ENCODE data around the gene SEPTIN8.
A peak's percentile ranks its signal among the peaks of the same experiment; 100 is the strongest.

Gene SEPTIN8

GRCh38 chr5:132737982-132738681 lies 38.9 kb downstream of the SEPTIN8 start:
- Histone ChIP-seq H3K27ac (ENCODE audit: low read depth, low read length) (no peak overlapping the region), H3K27me3 (ENCODE audit: control insufficient read depth in 1 of 2, insufficient read depth in 2 of 2, low read length in 2 of 2) (no peaks in the 10 kb centered on the region), H3K9me3 (ENCODE audit: low read length) (no peaks in the 10 kb centered on the region), H3K4me3 (ENCODE audit: low read depth in 1 of 2, low read length in 2 of 2) (peak overlapping the region; percentile 70 to 75), H3K4me1 (ENCODE audit: insufficient read depth, low read length) (peaks cover 9% of the 10 kb centered on the region), H3K36me3 (ENCODE audit: insufficient read depth, low read length) (no peaks in the 10 kb centered on the region), H3K9ac (ENCODE audit: low read length) (no peak overlapping the region)

GRCh38 chr5:132736853-132737833 lies 39.9 kb downstream of the SEPTIN8 start, which contains the start of gene KIF3A:
Gene KIF3A (minus strand): TSS chr5:132737546. CDS start chr5:132737419, 127 bp downstream.
- Histone ChIP-seq H3K4me1 (ENCODE audit: insufficient read depth, low read length) (peaks cover 9% of the 10 kb centered on the region), H3K36me3 (ENCODE audit: insufficient read depth, low read length) (no peaks in the 10 kb centered on the region), H3K9me3 (ENCODE audit: low read length) (no peaks in the 10 kb centered on the region), H3K9ac (ENCODE audit: low read length) (peak within 1 kb of the TSS; percentile 42), H3K27ac (ENCODE audit: low read depth, low read length) (peak within 1 kb of the TSS; percentile 61), H3K4me3 (ENCODE audit: low read depth in 1 of 2, low read length in 2 of 2) (peak within 1 kb of the TSS; percentile 70 to 75), H3K27me3 (ENCODE audit: control insufficient read depth in 1 of 2, insufficient read depth in 2 of 2, low read length in 2 of 2) (no peaks in the 10 kb centered on the region)

- no peaks in the 10 kb centered on the region for H3K9me3 ChIP-seq (ENCODE audit: low read length)
- H3K4me3 ChIP-seq (ENCODE audit: low read depth in 1 of 2, low read length in 2 of 2), result no peak overlapping the region
- H3K9ac ChIP-seq (ENCODE audit: low read length), result no peak overlapping the region
- H3K27me3 ChIP-seq (ENCODE audit: control insufficient read depth in 1 of 2, insufficient read depth in 2 of 2, low read length in 2 of 2), result no peaks in the 10 kb centered on the region
- no peaks in the 10 kb centered on the region for H3K36me3 ChIP-seq (ENCODE audit: insufficient read depth, low read length)
- no peak overlapping the region for H3K27ac ChIP-seq (ENCODE audit: low read depth, low read length)
- peaks cover 9% of the 10 kb centered on the region for H3K4me1 ChIP-seq (ENCODE audit: insufficient read depth, low read length)
Observed at GRCh38 chr5:132734687-132735086, 42.4 kb downstream of the SEPTIN8 start.

GRCh38 chr5:132733499-132734148 lies 43.4 kb downstream of the SEPTIN8 start:
- H3K9me3 ChIP-seq (ENCODE audit: low read length), result no peaks in the 10 kb centered on the region
- H3K27me3 ChIP-seq (ENCODE audit: control insufficient read depth in 1 of 2, insufficient read depth in 2 of 2, low read length in 2 of 2), result no peaks in the 10 kb centered on the region
- no peak overlapping the region for H3K27ac ChIP-seq (ENCODE audit: low read depth, low read length)
- H3K4me3 ChIP-seq (ENCODE audit: low read depth in 1 of 2, low read length in 2 of 2), result no peak overlapping the region
- H3K36me3 ChIP-seq (ENCODE audit: insufficient read depth, low read length), result no peaks in the 10 kb centered on the region
- peaks cover 9% of the 10 kb centered on the region for H3K4me1 ChIP-seq (ENCODE audit: insufficient read depth, low read length)
- H3K9ac ChIP-seq (ENCODE audit: low read length), result no peak overlapping the region

GRCh38 chr5:132729896-132730295 lies 47.1 kb downstream of the SEPTIN8 start:
- Histone ChIP-seq H3K36me3 (ENCODE audit: insufficient read depth, low read length) (no peaks in the 10 kb centered on the region), H3K4me1 (ENCODE audit: insufficient read depth, low read length) (no peaks in the 10 kb centered on the region), H3K27me3 (ENCODE audit: control insufficient read depth in 1 of 2, insufficient read depth in 2 of 2, low read length in 2 of 2) (no peaks in the 10 kb centered on the region)

GRCh38 chr5:132725745-132726144 lies 51.3 kb downstream of the SEPTIN8 start:
- H3K36me3 ChIP-seq (ENCODE audit: insufficient read depth, low read length), result no peaks in the 10 kb centered on the region
- H3K4me3 ChIP-seq (ENCODE audit: low read depth in 1 of 2, low read length in 2 of 2), result no peak overlapping the region
- H3K9ac ChIP-seq (ENCODE audit: low read length), result no peak overlapping the region

More at GRCh38 chr5:132729896-132730295, 47.1 kb downstream of the SEPTIN8 start:
- Histone ChIP-seq H3K9ac (ENCODE audit: low read length) (no peak overlapping the region), H3K27ac (ENCODE audit: low read depth, low read length) (no peak overlapping the region), H3K4me3 (ENCODE audit: low read depth in 1 of 2, low read length in 2 of 2) (no peak overlapping the region), H3K9me3 (ENCODE audit: low read length) (no peaks in the 10 kb centered on the region)

GRCh38 chr5:132718544-132719312 lies 58.3 kb downstream of the SEPTIN8 start:
- Histone ChIP-seq H3K9me3 (ENCODE audit: low read length) (no peaks in the 10 kb centered on the region), H3K36me3 (ENCODE audit: insufficient read depth, low read length) (no peaks in the 10 kb centered on the region), H3K4me3 (ENCODE audit: low read depth in 1 of 2, low read length in 2 of 2) (no peak overlapping the region), H3K4me1 (ENCODE audit: insufficient read depth, low read length) (no peaks in the 10 kb centered on the region), H3K9ac (ENCODE audit: low read length) (no peak overlapping the region), H3K27ac (ENCODE audit: low read depth, low read length) (no peak overlapping the region), H3K27me3 (ENCODE audit: control insufficient read depth in 1 of 2, insufficient read depth in 2 of 2, low read length in 2 of 2) (no peaks in the 10 kb centered on the region)

More at GRCh38 chr5:132725745-132726144, 51.3 kb downstream of the SEPTIN8 start:
- Histone ChIP-seq H3K27me3 (ENCODE audit: control insufficient read depth in 1 of 2, insufficient read depth in 2 of 2, low read length in 2 of 2) (no peaks in the 10 kb centered on the region), H3K27ac (ENCODE audit: low read depth, low read length) (no peak overlapping the region), H3K9me3 (ENCODE audit: low read length) (no peaks in the 10 kb centered on the region), H3K4me1 (ENCODE audit: insufficient read depth, low read length) (no peaks in the 10 kb centered on the region)

- Histone ChIP-seq H3K27ac (ENCODE audit: low read depth, low read length) (no peak overlapping the region), H3K9ac (ENCODE audit: low read length) (no peak overlapping the region), H3K4me3 (ENCODE audit: low read depth in 1 of 2, low read length in 2 of 2) (no peak overlapping the region), H3K4me1 (ENCODE audit: insufficient read depth, low read length) (no peaks in the 10 kb centered on the region), H3K9me3 (ENCODE audit: low read length) (no peaks in the 10 kb centered on the region), H3K36me3 (ENCODE audit: insufficient read depth, low read length) (no peaks in the 10 kb centered on the region), H3K27me3 (ENCODE audit: control insufficient read depth in 1 of 2, insufficient read depth in 2 of 2, low read length in 2 of 2) (no peaks in the 10 kb centered on the region)
Observed at GRCh38 chr5:132714456-132715307, 62.4 kb downstream of the SEPTIN8 start.

GRCh38 chr5:132708645-132709044 lies 68.4 kb downstream of the SEPTIN8 start:
- no peaks in the 10 kb centered on the region for H3K9me3 ChIP-seq (ENCODE audit: low read length)
- no peak overlapping the region for H3K4me3 ChIP-seq (ENCODE audit: low read depth in 1 of 2, low read length in 2 of 2)
- no peaks in the 10 kb centered on the region for H3K36me3 ChIP-seq (ENCODE audit: insufficient read depth, low read length)
- no peak overlapping the region for H3K9ac ChIP-seq (ENCODE audit: low read length)
- H3K27me3 ChIP-seq (ENCODE audit: control insufficient read depth in 1 of 2, insufficient read depth in 2 of 2, low read length in 2 of 2), result no peaks in the 10 kb centered on the region
- no peak overlapping the region for H3K27ac ChIP-seq (ENCODE audit: low read depth, low read length)
- H3K4me1 ChIP-seq (ENCODE audit: insufficient read depth, low read length), result no peaks in the 10 kb centered on the region

GRCh38 chr5:132704875-132705274 lies 72.2 kb downstream of the SEPTIN8 start:
- no peaks in the 10 kb centered on the region for H3K27me3 ChIP-seq (ENCODE audit: control insufficient read depth in 1 of 2, insufficient read depth in 2 of 2, low read length in 2 of 2)
- H3K9me3 ChIP-seq (ENCODE audit: low read length), result no peaks in the 10 kb centered on the region
- no peak overlapping the region for H3K4me3 ChIP-seq (ENCODE audit: low read depth in 1 of 2, low read length in 2 of 2)

More at GRCh38 chr5:132704875-132705274, 72.2 kb downstream of the SEPTIN8 start:
- Histone ChIP-seq H3K4me1 (ENCODE audit: insufficient read depth, low read length) (no peaks in the 10 kb centered on the region), H3K36me3 (ENCODE audit: insufficient read depth, low read length) (peaks cover 14% of the 10 kb centered on the region), H3K27ac (ENCODE audit: low read depth, low read length) (no peak overlapping the region), H3K9ac (ENCODE audit: low read length) (no peak overlapping the region)
